DOHH2 (cell line): Measurements from ENCODE around the gene NRXN3.

ENCODE experiments used
- H3F3A ChIP-seq: fragments of 200-600 bp; sonication (generic), shearing (Covaris generic); 2 replicates; pipeline ENCODE4 v1.6.0; 2016; ENCODE audit warnings: antibody characterized with exemption, mild to moderate bottlenecking; ENCODE audit not compliant: control insufficient read depth, insufficient read depth
- H3K27ac ChIP-seq: fragments of 200-600 bp; sonication (generic); 2 replicates; pipeline ENCODE4 v1.5.1; 2014; ENCODE audit warnings: low read depth, mild to moderate bottlenecking, low read length, moderate library complexity
- H3K27me3 ChIP-seq: fragments of 200-600 bp; sonication (generic); 2 replicates; pipeline ENCODE4 v1.6.1; 2014; ENCODE audit warnings: mild to moderate bottlenecking, low read length, mixed read lengths; ENCODE audit not compliant: control insufficient read depth
- H3K36me3 ChIP-seq: fragments of 200-600 bp; sonication (generic); 2 replicates; pipeline ENCODE4 v1.6.1; 2014; ENCODE audit warnings: mild to moderate bottlenecking, low read length, moderate library complexity, mixed read lengths; ENCODE audit not compliant: control insufficient read depth
- H3K4me1 ChIP-seq: fragments of 200-600 bp; sonication (generic); 2 replicates; pipeline ENCODE4 v1.6.1; 2014; ENCODE audit warnings: mild to moderate bottlenecking, low read length, mixed read lengths; ENCODE audit not compliant: control insufficient read depth
- H3K4me2 ChIP-seq: fragments of 200-600 bp; sonication (generic); 2 replicates; pipeline ENCODE4 v1.6.0; 2014; ENCODE audit warnings: mild to moderate bottlenecking, low read length, moderate library complexity
- H3K4me3 ChIP-seq: fragments of 200-600 bp; sonication (generic); 2 replicates; pipeline ENCODE4 v1.5.1; 2014; ENCODE audit warnings: mild to moderate bottlenecking, low read length, mixed read lengths
- H3K79me2 ChIP-seq: fragments of 200-600 bp; sonication (generic); 2 replicates; pipeline ENCODE4 v1.6.1; 2014; ENCODE audit warnings: mild to moderate bottlenecking, low read length, mixed read lengths; ENCODE audit not compliant: control insufficient read depth
- H3K9me2 ChIP-seq: fragments of 200-600 bp; sonication (generic); replicated peaks from 2 replicates; pipeline ENCODE4 v1.6.1; 2014; ENCODE audit warnings: mild to moderate bottlenecking, low read length, mixed read lengths; ENCODE audit not compliant: control insufficient read depth
- H3K9me3 ChIP-seq: fragments of 200-600 bp; sonication (generic); 2 replicates; pipeline ENCODE4 v1.6.1; 2014; ENCODE audit warnings: antibody characterized with exemption, low read length, mixed read lengths; ENCODE audit not compliant: control insufficient read depth, insufficient read depth
- H4K20me1 ChIP-seq: fragments of 200-600 bp; sonication (generic); 2 replicates; pipeline ENCODE4 v1.6.0; 2014; ENCODE audit warnings: low read depth, mild to moderate bottlenecking, antibody characterized with exemption, low read length, moderate library complexity; ENCODE audit not compliant: control insufficient read depth, insufficient read depth
- EZH2phosphoT487 ChIP-seq: fragments of 200-600 bp; sonication (generic); IDR thresholded peaks from 2 replicates; pipeline ENCODE4 v1.6.1; 2017; ENCODE audit warnings: borderline replicate concordance, mild to moderate bottlenecking, antibody characterized with exemption, low read length, moderate library complexity, mixed read lengths
- TF ChIP-seq, protein P1 (sequence below): fragments of 200-600 bp; sonication (generic); IDR thresholded peaks from one replicate; pipeline ENCODE4 v1.5.1; 2014; ENCODE audit warnings: antibody characterized with exemption, mild to moderate bottlenecking, low read depth, low read length; ENCODE audit not compliant: poor library complexity, severe bottlenecking

NRXN3 gene

GRCh38 chr14:79056879-79057278, 886.7 kb downstream of the NRXN3 start:
- no peak for TF ChIP-seq EZH2phosphoT487
- TF ChIP-seq, protein P1, sequence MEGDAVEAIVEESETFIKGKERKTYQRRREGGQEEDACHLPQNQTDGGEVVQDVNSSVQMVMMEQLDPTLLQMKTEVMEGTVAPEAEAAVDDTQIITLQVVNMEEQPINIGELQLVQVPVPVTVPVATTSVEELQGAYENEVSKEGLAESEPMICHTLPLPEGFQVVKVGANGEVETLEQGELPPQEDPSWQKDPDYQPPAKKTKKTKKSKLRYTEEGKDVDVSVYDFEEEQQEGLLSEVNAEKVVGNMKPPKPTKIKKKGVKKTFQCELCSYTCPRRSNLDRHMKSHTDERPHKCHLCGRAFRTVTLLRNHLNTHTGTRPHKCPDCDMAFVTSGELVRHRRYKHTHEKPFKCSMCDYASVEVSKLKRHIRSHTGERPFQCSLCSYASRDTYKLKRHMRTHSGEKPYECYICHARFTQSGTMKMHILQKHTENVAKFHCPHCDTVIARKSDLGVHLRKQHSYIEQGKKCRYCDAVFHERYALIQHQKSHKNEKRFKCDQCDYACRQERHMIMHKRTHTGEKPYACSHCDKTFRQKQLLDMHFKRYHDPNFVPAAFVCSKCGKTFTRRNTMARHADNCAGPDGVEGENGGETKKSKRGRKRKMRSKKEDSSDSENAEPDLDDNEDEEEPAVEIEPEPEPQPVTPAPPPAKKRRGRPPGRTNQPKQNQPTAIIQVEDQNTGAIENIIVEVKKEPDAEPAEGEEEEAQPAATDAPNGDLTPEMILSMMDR = no peak
- H3K79me2 ChIP-seq = no peaks in the 10 kb centered on the region
- no peaks in the 10 kb centered on the region for H3K9me3 ChIP-seq
- no peak overlapping the region for H3K4me2 ChIP-seq
- H3K36me3 ChIP-seq = no peaks in the 10 kb centered on the region
- no peaks in the 10 kb centered on the region for H3K9me2 ChIP-seq
- no peaks in the 10 kb centered on the region for H3K27me3 ChIP-seq
- H4K20me1 ChIP-seq = no peaks in the 10 kb centered on the region
- H3F3A ChIP-seq = no peaks in the 10 kb centered on the region
- H3K4me3 ChIP-seq = no peak overlapping the region
- no peak overlapping the region for H3K27ac ChIP-seq
- H3K4me1 ChIP-seq = no peaks in the 10 kb centered on the region

- Histone ChIP-seq H3F3A (no peaks in the 10 kb centered on the region), H3K4me2 (no peak overlapping the region)
- TF ChIP-seq, protein P1 = no peak
- TF ChIP-seq EZH2phosphoT487 = no peak
These were observed 887.2 kb downstream of the NRXN3 start for GRCh38 chr14:79057333-79057732.

DNA sequence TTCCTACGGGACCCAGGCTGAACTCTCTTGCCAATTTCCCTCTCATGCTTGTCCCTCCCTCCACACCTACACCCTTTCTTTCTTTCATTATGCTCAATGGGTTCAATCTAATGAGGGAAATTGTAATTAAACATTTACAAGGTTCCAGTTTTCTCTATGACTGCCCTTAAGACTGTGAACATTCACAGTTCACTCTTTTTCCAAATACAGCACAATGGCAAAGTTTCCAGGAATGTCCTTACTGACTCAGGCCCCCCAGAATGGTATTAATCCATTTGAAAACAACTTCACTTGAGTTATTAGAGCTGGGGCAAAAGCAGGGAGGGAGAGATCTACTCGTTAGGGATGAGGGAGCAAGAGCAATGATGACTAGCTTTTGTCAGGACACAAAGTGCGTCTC, 892.1 kb downstream of the NRXN3 start:
- Histone ChIP-seq H3K9me2 (no peaks in the 10 kb centered on the region), H3K27ac (no peak overlapping the region), H3K4me2 (no peak overlapping the region), H3F3A (no peaks in the 10 kb centered on the region), H4K20me1 (no peaks in the 10 kb centered on the region), H3K4me1 (no peaks in the 10 kb centered on the region), H3K27me3 (no peaks in the 10 kb centered on the region), H3K4me3 (no peak overlapping the region), H3K36me3 (no peaks in the 10 kb centered on the region), H3K9me3 (no peaks in the 10 kb centered on the region), H3K79me2 (no peaks in the 10 kb centered on the region)
- TF ChIP-seq, protein P1 = no peak
- TF ChIP-seq EZH2phosphoT487 = no peak

More at GRCh38 chr14:79057333-79057732, 887.2 kb downstream of the NRXN3 start:
- Histone ChIP-seq H3K4me3 (no peak overlapping the region), H3K79me2 (no peaks in the 10 kb centered on the region), H3K9me3 (no peaks in the 10 kb centered on the region), H3K9me2 (no peaks in the 10 kb centered on the region), H3K27ac (no peak overlapping the region), H3K4me1 (no peaks in the 10 kb centered on the region), H3K36me3 (no peaks in the 10 kb centered on the region), H3K27me3 (no peaks in the 10 kb centered on the region), H4K20me1 (no peaks in the 10 kb centered on the region)

DNA sequence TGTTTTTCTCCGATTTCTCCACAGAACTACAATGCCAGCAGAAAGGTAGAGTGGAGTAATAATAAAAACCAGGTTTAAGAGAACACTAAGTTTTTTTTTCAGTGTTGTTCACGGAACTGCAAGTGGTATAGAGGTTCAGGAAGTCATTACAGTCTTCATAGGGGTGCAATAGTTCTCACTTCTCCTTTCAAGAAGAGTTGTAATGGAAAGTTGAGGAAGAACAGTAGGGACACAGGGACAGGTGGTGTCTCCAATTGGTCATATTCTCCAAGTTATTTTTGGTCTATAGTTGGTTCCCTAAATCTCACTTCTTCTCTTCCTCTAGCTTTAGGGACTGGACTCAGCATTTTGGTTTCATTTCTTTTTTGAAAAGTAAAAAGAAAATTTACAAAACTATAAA, 894.0 kb downstream of the NRXN3 start:
- Histone ChIP-seq H3K4me1 (no peaks in the 10 kb centered on the region), H3F3A (no peaks in the 10 kb centered on the region), H3K27ac (no peak overlapping the region), H3K36me3 (no peaks in the 10 kb centered on the region), H3K27me3 (no peaks in the 10 kb centered on the region), H3K4me2 (no peak overlapping the region), H3K4me3 (no peak overlapping the region), H4K20me1 (no peaks in the 10 kb centered on the region), H3K9me3 (no peaks in the 10 kb centered on the region), H3K79me2 (no peaks in the 10 kb centered on the region), H3K9me2 (no peaks in the 10 kb centered on the region)
- TF ChIP-seq, protein P1 = no peak
- TF ChIP-seq EZH2phosphoT487 = no peak
